HG02610 (cell line): ENCODE results near the gene SLC2A3.
"Not testable (repeated sequence)": the region's sequence is repeated elsewhere in the genome, so short reads cannot be mapped to it uniquely, and the experiment has no call there.

Source experiments
- ATAC-seq: cut with Tn5 transposase; IDR thresholded peaks from one replicate; pipeline ENCODE4 v1.9.1; 2021; ENCODE audit warnings: mild to moderate bottlenecking, moderate library complexity; ENCODE audit not compliant: unreplicated experiment

SLC2A3 gene

GRCh38 chr12:7935590-7936581, at the start of gene SLC2A3:
TSS of gene SLC2A3 (minus strand) at chr12:7936187. CDS start at chr12:7936034, 153 bp downstream.
- ATAC-seq, result peak; percentile 37

GRCh38 chr12:7984900-7985299, 48.9 kb upstream of the SLC2A3 start:
- ATAC-seq, result no peak

- ATAC-seq, result not testable (repeated sequence)
Observed at GRCh38 chr12:7983460-7983859, 47.5 kb upstream of the SLC2A3 start.

GRCh38 chr12:7983019-7983418, 47.0 kb upstream of the SLC2A3 start:
- not testable (repeated sequence) for ATAC-seq

GRCh38 chr12:7982332-7982735, 46.3 kb upstream of the SLC2A3 start:
- ATAC-seq, result not testable (repeated sequence)

- no peak for ATAC-seq
Observed at GRCh38 chr12:7981446-7981845, 45.5 kb upstream of the SLC2A3 start.

GRCh38 chr12:7977351-7978124, 41.6 kb upstream of the SLC2A3 start:
- peak; percentile 77 for ATAC-seq

GRCh38 chr12:7973457-7973825, 37.5 kb upstream of the SLC2A3 start:
- ATAC-seq, result no peak

- no peak for ATAC-seq
Observed at GRCh38 chr12:7972734-7973456, 36.9 kb upstream of the SLC2A3 start.

- not testable (repeated sequence) for ATAC-seq
Observed at GRCh38 chr12:7972269-7972668, 36.3 kb upstream of the SLC2A3 start.

GRCh38 chr12:7971765-7972164, 35.8 kb upstream of the SLC2A3 start:
- not testable (repeated sequence) for ATAC-seq

- peak; percentile 90 for ATAC-seq
Observed at GRCh38 chr12:7970475-7971252, 34.7 kb upstream of the SLC2A3 start.

GRCh38 chr12:7966563-7966962, 30.6 kb upstream of the SLC2A3 start:
- ATAC-seq, result no peak

- ATAC-seq, result not testable (repeated sequence)
Observed at GRCh38 chr12:7964669-7965068, 28.7 kb upstream of the SLC2A3 start.

GRCh38 chr12:7961395-7962178, 25.6 kb upstream of the SLC2A3 start:
- ATAC-seq, result no peak

GRCh38 chr12:7959701-7960121, 23.7 kb upstream of the SLC2A3 start:
- ATAC-seq, result peak; percentile 40

- no peak for ATAC-seq
Observed at GRCh38 chr12:7959278-7959677, 23.3 kb upstream of the SLC2A3 start.

GRCh38 chr12:7954877-7955276, 18.9 kb upstream of the SLC2A3 start:
- ATAC-seq, result not testable (repeated sequence)

GRCh38 chr12:7954418-7954817, 18.4 kb upstream of the SLC2A3 start:
- not testable (repeated sequence) for ATAC-seq
